H9 (cell line): ENCODE measurements around the gene ARHGEF9. TPM values are rescaled to one million over a fixed set of nuclear protein-coding genes. Genes with fewer than 3 reads are reported as not detected.

Experiments used
- DNase-seq: peaks from one replicate; pipeline ENCODE4 v3.0.0-alpha.2; 2017
- H2AFZ ChIP-seq: one replicate; pipeline ENCODE4 v1.6.1; 2013; ENCODE audit warnings: mild to moderate bottlenecking, low read length, control low read depth, moderate library complexity
- H2AK5ac ChIP-seq: 2 replicates; pipeline ENCODE4 v1.6.1; 2013; ENCODE audit warnings: low read length, control low read depth, mixed read lengths; ENCODE audit not compliant: insufficient read length
- H2BK120ac ChIP-seq: one replicate; pipeline ENCODE4 v1.6.1; 2013; ENCODE audit warnings: low read depth, mild to moderate bottlenecking, low read length, control low read depth, inconsistent platforms; ENCODE audit not compliant: poor library complexity, severe bottlenecking
- H2BK12ac ChIP-seq: 2 replicates; pipeline ENCODE4 v1.6.1; 2013; ENCODE audit warnings: low read length, control low read depth, mixed read lengths, low read depth; ENCODE audit not compliant: insufficient read length
- H2BK15ac ChIP-seq: 2 replicates; pipeline ENCODE4 v1.6.1; 2013; ENCODE audit warnings: low read depth, low read length, control low read depth
- H2BK20ac ChIP-seq: one replicate; pipeline ENCODE4 v1.6.1; 2013; ENCODE audit warnings: low read depth, mild to moderate bottlenecking, low read length, control low read depth, inconsistent platforms; ENCODE audit not compliant: poor library complexity, severe bottlenecking
- H2BK5ac ChIP-seq: 2 replicates; pipeline ENCODE4 v1.6.1; 2013; ENCODE audit warnings: low read length, control low read depth, mixed read lengths; ENCODE audit not compliant: insufficient read length
- H3K14ac ChIP-seq: 2 replicates; pipeline ENCODE4 v1.6.1; 2013; ENCODE audit warnings: low read length, control low read depth; ENCODE audit not compliant: insufficient read depth
- H3K18ac ChIP-seq: 2 replicates; pipeline ENCODE4 v1.6.1; 2013; ENCODE audit warnings: low read depth, mild to moderate bottlenecking, mixed read lengths, low read length, control low read depth; ENCODE audit not compliant: insufficient read length
- H3K23ac ChIP-seq: 2 replicates; pipeline ENCODE4 v1.6.1; 2013; ENCODE audit warnings: low read length, control low read depth, mixed read lengths, low read depth; ENCODE audit not compliant: insufficient read length
- H3K23me2 ChIP-seq: 2 replicates; pipeline ENCODE4 v1.6.1; 2013; ENCODE audit warnings: low read depth, mild to moderate bottlenecking, mixed read lengths, low read length, control low read depth; ENCODE audit not compliant: insufficient read length, poor library complexity, severe bottlenecking
- H3K27ac ChIP-seq: 2 replicates; pipeline ENCODE4 v1.5.1; 2013; ENCODE audit warnings: low read length, control low read depth, mixed read lengths, low read depth; ENCODE audit not compliant: insufficient read length
- H3K27me3 ChIP-seq: 2 replicates; pipeline ENCODE4 v1.6.1; 2013; ENCODE audit warnings: low read length, control low read depth, inconsistent platforms; ENCODE audit not compliant: insufficient read depth
- H3K4ac ChIP-seq: 2 replicates; pipeline ENCODE4 v1.6.1; 2013; ENCODE audit warnings: low read depth, mild to moderate bottlenecking, control low read depth, inconsistent platforms, low read length, moderate library complexity
- H3K4me1 ChIP-seq: 2 replicates; pipeline ENCODE4 v1.6.1; 2013; ENCODE audit warnings: low read length, control low read depth, inconsistent platforms; ENCODE audit not compliant: insufficient read depth
- H3K4me2 ChIP-seq: 2 replicates; pipeline ENCODE4 v1.6.1; 2013; ENCODE audit warnings: low read length, control low read depth, mixed read lengths; ENCODE audit not compliant: insufficient read length, insufficient read depth
- H3K56ac ChIP-seq: 2 replicates; pipeline ENCODE4 v1.6.1; 2013; ENCODE audit warnings: low read depth, mild to moderate bottlenecking, mixed read lengths, low read length, control low read depth; ENCODE audit not compliant: insufficient read length
- H3K79me1 ChIP-seq: 2 replicates; pipeline ENCODE4 v1.6.1; 2013; ENCODE audit warnings: low read depth, mild to moderate bottlenecking, moderate library complexity, low read length, control low read depth, inconsistent platforms; ENCODE audit not compliant: insufficient read depth, poor library complexity, severe bottlenecking
- H3K79me2 ChIP-seq: 2 replicates; pipeline ENCODE4 v1.6.1; 2013; ENCODE audit warnings: low read length, control low read depth, inconsistent platforms; ENCODE audit not compliant: insufficient read depth
- H3K9ac ChIP-seq: 2 replicates; pipeline ENCODE4 v1.6.1; 2013; ENCODE audit warnings: low read length, control low read depth, mixed read lengths; ENCODE audit not compliant: insufficient read length; ENCODE audit errors: extremely low read depth
- H3K9me3 ChIP-seq: one replicate; pipeline ENCODE4 v1.6.1; 2013; ENCODE audit warnings: low read depth, low read length, inconsistent platforms; ENCODE audit not compliant: control insufficient read depth
- H3T11ph ChIP-seq: one replicate; pipeline ENCODE4 v1.6.1; 2013; ENCODE audit warnings: mild to moderate bottlenecking, low read length, control low read depth, inconsistent platforms
- H4K20me1 ChIP-seq: one replicate; pipeline ENCODE4 v1.6.1; 2013; ENCODE audit not compliant: control insufficient read depth, insufficient read length, insufficient read depth
- H4K5ac ChIP-seq: 2 replicates; pipeline ENCODE4 v1.6.1; 2013; ENCODE audit warnings: low read depth, mild to moderate bottlenecking, mixed read lengths, low read length, control low read depth; ENCODE audit not compliant: insufficient read length
- H4K8ac ChIP-seq: replicated peaks from 2 replicates; pipeline ENCODE4 v1.6.1; 2013; ENCODE audit warnings: low read length, control low read depth, mixed read lengths, low read depth; ENCODE audit not compliant: insufficient read length
- H4K91ac ChIP-seq: 2 replicates; pipeline ENCODE4 v1.6.1; 2013; ENCODE audit warnings: low read depth, mild to moderate bottlenecking, moderate library complexity, mixed read lengths, low read length, control low read depth; ENCODE audit not compliant: insufficient read length
- H3K27ac Mint-ChIP-seq, 3 experiments: 2 replicates in 2 of 3; 3 replicates in 1 of 3; pipeline ENCODE4 v1.8.0; 2020 to 2021; ENCODE audit warnings: mixed read lengths in 3 of 3, mild to moderate bottlenecking in 1 of 3, moderate library complexity in 1 of 3
- H3K27me3 Mint-ChIP-seq: 2 replicates; pipeline ENCODE4 v1.8.0; 2021; ENCODE audit warnings: low read depth, mild to moderate bottlenecking, moderate library complexity, mixed read lengths
- H3K36me3 Mint-ChIP-seq, 3 experiments: 2 replicates in 2 of 3; 3 replicates in 1 of 3; pipeline ENCODE4 v1.8.0; 2020 to 2021; ENCODE audit warnings: low read depth in 3 of 3, mixed read lengths in 3 of 3; ENCODE audit not compliant: insufficient read depth in 1 of 3
- H3K4me1 Mint-ChIP-seq, 2 experiments: 2 replicates each; pipeline ENCODE4 v1.8.0; 2020; ENCODE audit warnings: mixed read lengths in 2 of 2
- H3K4me3 Mint-ChIP-seq, 2 experiments: 2 replicates in 1 of 2; 3 replicates in 1 of 2; pipeline ENCODE4 v1.8.0; 2020 to 2021; ENCODE audit warnings: mild to moderate bottlenecking in 2 of 2, mixed read lengths in 2 of 2, moderate library complexity in 1 of 2
- H3K9me3 Mint-ChIP-seq, 2 experiments: 2 replicates in 1 of 2; 3 replicates in 1 of 2; pipeline ENCODE4 v1.8.0; 2020; ENCODE audit warnings: mild to moderate bottlenecking in 2 of 2, mixed read lengths in 2 of 2, moderate library complexity in 1 of 2
- WGBS: extraction: QIAGEN DNeasy Blood & Tissue Kit; methylation state at CpG from one replicate; pipeline ENCODE4 v1.1.7; 2013; ENCODE audit warnings: missing lambda C conversion rate, low lambda C conversion rate, mixed read lengths; ENCODE audit not compliant: insufficient read length; ENCODE audit errors: extremely low coverage; 5-methylcytosine and 5-hydroxymethylcytosine counted together
- total RNA-seq: library from RNA; stranded (reverse); gene quantifications from 2 replicates; pipeline ENCODE4 v1.2.1, GENCODE V29; 2021
- TF ChIP-seq, protein P1 (sequence below): fragments of 200-600 bp; sonication (generic); conservative IDR thresholded peaks from 3 replicates; pipeline ENCODE4 v1.8.0; 2021; ENCODE audit warnings: antibody characterized with exemption, mild to moderate bottlenecking

Gene ARHGEF9
- total RNA-seq, 1 experiment from 2014 or later: 26.4 TPM

DNA sequence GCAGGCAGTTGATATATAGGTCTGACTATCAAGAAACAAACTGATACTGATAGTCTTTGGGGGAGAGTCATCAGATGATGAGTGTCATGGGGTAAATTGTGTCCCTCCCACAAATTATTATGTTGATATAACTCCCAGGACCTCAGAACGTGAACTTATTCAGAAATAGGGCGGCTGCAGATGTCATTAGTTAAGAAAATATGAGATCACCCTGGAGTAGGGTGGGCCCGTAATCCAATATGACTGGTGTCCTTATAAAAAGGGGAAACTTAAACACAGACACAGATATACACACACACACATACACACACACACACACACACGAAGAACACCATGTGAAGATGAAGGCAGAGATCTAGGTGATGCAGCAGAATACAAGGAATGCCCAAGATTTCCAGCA, 32.7 kb upstream of the ARHGEF9 start:
- no peaks in the 10 kb centered on the region for H3K4me1 Mint-ChIP-seq
- Histone ChIP-seq H3K27ac (no peak overlapping the region), H3K23ac (no peak overlapping the region), H2BK15ac (no peak overlapping the region), H2AFZ (no peak overlapping the region), H2BK120ac (no peak overlapping the region), H2BK5ac (no peak overlapping the region), H3K9ac (no peak overlapping the region), H3K14ac (no peak overlapping the region), H3T11ph (no peak overlapping the region), H3K27me3 (no peaks in the 10 kb centered on the region), H4K5ac (no peak overlapping the region), H3K4me2 (no peak overlapping the region), H3K4ac (no peak overlapping the region), H3K79me2 (no peaks in the 10 kb centered on the region), H3K56ac (no peak overlapping the region), H4K8ac (no peak overlapping the region), H3K23me2 (no peaks in the 10 kb centered on the region), H4K20me1 (no peaks in the 10 kb centered on the region), H2BK20ac (no peak overlapping the region), H3K4me1 (no peaks in the 10 kb centered on the region), H3K9me3 (peaks cover 24% of the 10 kb centered on the region), H2AK5ac (no peak overlapping the region), H4K91ac (no peak overlapping the region), H3K79me1 (no peaks in the 10 kb centered on the region), H3K18ac (no peak overlapping the region), H2BK12ac (no peak overlapping the region)
- WGBS: no CpG with 5 or more reads among the region's 4 CpGs
- TF ChIP-seq, protein P1, sequence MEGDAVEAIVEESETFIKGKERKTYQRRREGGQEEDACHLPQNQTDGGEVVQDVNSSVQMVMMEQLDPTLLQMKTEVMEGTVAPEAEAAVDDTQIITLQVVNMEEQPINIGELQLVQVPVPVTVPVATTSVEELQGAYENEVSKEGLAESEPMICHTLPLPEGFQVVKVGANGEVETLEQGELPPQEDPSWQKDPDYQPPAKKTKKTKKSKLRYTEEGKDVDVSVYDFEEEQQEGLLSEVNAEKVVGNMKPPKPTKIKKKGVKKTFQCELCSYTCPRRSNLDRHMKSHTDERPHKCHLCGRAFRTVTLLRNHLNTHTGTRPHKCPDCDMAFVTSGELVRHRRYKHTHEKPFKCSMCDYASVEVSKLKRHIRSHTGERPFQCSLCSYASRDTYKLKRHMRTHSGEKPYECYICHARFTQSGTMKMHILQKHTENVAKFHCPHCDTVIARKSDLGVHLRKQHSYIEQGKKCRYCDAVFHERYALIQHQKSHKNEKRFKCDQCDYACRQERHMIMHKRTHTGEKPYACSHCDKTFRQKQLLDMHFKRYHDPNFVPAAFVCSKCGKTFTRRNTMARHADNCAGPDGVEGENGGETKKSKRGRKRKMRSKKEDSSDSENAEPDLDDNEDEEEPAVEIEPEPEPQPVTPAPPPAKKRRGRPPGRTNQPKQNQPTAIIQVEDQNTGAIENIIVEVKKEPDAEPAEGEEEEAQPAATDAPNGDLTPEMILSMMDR: no peak
- no peak overlapping the region for H3K4me3 Mint-ChIP-seq
- peaks cover 39 to 47% of the 10 kb centered on the region in 2 experiments for H3K9me3 Mint-ChIP-seq
- no peak overlapping the region for H3K27ac Mint-ChIP-seq
- DNase-seq: no peak
- H3K36me3 Mint-ChIP-seq: peaks cover 5 to 8% (median 6%) of the 10 kb centered on the region in 3 experiments
- H3K27me3 Mint-ChIP-seq: no peaks in the 10 kb centered on the region
